ENCODE results near the gene LECT2. TPM values are rescaled to one million over a fixed set of nuclear protein-coding genes. Genes with fewer than 3 reads are reported as not detected.

The LECT2 gene
- not detected for total RNA-seq

DNA sequence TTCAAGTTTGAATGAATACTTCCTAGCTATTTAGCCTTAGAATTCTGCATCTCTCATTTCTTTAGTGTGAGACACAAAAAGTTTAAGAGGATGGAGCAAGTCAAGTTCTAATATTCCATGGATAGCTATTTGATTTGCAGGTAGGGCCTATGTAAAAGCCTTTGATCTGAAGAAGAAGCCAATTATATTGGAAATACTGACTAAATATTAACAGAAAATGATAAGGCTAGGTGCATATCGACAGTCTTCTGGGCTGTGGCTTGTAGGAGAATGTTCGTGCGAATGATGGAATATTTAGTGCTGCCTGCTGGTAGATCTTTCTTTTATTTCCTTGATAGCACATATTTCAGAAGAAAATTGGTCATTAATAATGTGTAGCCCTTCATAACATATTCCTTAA is at the start of gene LECT2:
TSS of gene LECT2 (minus strand) at position 85 of the 400 bp plus-strand sequence. CDS start 150 bp downstream, outside the sequence.
- TF ChIP-seq CTCF (IDR thresholded peaks at IDR 0.05; ENCODE audit: low read depth): no peak

GRCh38 chr5:136004436-136004835 is 49.7 kb upstream of the LECT2 start:
- TF ChIP-seq CTCF (IDR thresholded peaks at IDR 0.05; ENCODE audit: low read depth): no peak

- no peak for TF ChIP-seq CTCF (IDR thresholded peaks at IDR 0.05; ENCODE audit: low read depth)
Observed at GRCh38 chr5:136001466-136001981, 46.7 kb upstream of the LECT2 start.

- no peak for TF ChIP-seq CTCF (IDR thresholded peaks at IDR 0.05; ENCODE audit: low read depth)
Observed at GRCh38 chr5:136000932-136001331, 46.1 kb upstream of the LECT2 start.

DNA sequence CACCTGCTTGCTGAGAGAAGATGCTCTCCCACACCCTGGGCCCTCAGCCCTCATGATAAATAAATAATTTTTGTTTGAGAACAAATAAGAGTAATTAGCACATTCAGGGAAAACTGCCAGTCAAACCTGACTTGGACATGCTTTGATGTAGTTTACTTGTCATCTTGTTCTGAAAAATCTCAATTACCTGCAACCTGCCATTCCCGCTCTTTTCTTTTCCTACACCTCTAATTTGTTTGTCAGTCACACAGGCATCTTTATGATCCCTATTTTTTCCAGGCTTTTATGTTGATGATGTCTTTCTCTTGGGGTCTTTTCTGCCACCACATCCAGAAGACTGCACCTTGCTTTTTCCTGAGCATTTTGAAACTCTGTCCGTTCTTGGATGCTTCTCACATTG is 45.4 kb upstream of the LECT2 start:
- no peak for TF ChIP-seq CTCF (IDR thresholded peaks at IDR 0.05; ENCODE audit: low read depth)

GRCh38 chr5:135999406-136000139 is 44.8 kb upstream of the LECT2 start:
- no peak for TF ChIP-seq CTCF (IDR thresholded peaks at IDR 0.05; ENCODE audit: low read depth)

DNA sequence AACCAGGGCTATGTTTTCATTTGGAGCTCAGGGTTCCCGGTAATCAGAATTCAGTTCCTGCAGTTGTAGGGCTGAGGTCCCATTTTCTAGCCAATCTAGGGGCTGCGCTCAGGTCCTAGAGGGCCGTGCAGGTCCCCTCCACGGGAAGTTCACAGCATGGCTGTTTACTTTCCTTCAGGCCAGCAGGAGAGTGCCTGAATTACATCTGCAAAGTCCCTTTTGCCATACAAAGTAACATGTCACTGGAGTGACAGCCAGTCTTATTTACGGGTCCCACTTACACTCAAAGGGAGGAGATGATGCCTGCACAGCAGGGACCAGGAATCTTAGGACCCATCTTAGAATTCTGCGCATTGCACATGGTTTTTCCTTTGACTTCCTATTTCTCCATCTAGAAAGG is 44.1 kb upstream of the LECT2 start:
- no peak for TF ChIP-seq CTCF (IDR thresholded peaks at IDR 0.05; ENCODE audit: low read depth)

All from subcutaneous adipose tissue (tissue), 4 donors.